GM19240 (cell line): ENCODE results near the gene TRAPPC11.
"Not testable (repeated sequence)": the region's sequence is repeated elsewhere in the genome, so short reads cannot be mapped to it uniquely, and the experiment has no call there.

Experiments
- DNase-seq: peaks from one replicate; pipeline ENCODE4 v3.0.0; 2011; ENCODE audit warnings: low spot score; ENCODE audit not compliant: insufficient read length

The TRAPPC11 gene

DNA sequence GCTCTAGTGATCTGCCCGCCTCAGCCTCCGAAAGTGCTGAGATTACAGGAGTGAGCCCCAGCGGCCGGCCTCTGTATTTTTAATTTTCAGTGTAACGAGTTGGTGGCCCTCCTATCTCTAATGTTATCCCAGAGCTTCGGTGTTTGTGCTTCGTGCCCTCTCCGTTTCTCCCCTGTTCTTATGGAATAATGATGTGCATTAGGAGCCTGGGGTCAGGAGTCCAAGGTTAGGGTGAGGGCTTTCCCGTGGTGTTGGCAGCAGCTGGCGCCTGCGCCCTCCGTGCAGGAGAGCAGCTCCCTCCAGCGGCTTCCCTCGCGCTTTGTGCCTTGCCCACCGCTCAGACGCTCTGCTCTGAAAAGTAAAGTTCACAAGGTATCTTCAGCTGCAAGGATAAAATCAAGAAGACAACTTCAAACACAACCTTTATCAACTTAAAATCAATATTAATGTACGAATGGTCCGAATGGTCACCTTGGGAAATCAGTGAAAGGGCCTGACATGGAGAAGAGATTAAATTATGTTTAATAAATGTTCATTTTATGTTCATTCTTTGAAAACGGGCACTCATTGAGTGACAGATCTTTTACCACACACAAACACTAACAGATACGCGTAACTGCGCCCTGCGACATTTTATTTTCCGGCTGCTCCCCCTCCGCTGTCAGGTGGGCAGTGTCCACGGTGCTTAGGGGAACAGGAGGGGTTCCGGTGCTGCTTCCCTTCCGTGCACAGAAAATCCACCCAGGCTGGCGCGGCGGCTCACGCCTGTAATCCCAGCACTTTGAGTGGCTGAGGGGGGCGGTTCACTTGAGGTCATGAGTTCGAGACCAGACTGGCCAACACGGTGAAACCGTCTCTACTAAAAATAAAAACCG is 62.4 kb downstream of the TRAPPC11 start:
- no peak for DNase-seq

DNA sequence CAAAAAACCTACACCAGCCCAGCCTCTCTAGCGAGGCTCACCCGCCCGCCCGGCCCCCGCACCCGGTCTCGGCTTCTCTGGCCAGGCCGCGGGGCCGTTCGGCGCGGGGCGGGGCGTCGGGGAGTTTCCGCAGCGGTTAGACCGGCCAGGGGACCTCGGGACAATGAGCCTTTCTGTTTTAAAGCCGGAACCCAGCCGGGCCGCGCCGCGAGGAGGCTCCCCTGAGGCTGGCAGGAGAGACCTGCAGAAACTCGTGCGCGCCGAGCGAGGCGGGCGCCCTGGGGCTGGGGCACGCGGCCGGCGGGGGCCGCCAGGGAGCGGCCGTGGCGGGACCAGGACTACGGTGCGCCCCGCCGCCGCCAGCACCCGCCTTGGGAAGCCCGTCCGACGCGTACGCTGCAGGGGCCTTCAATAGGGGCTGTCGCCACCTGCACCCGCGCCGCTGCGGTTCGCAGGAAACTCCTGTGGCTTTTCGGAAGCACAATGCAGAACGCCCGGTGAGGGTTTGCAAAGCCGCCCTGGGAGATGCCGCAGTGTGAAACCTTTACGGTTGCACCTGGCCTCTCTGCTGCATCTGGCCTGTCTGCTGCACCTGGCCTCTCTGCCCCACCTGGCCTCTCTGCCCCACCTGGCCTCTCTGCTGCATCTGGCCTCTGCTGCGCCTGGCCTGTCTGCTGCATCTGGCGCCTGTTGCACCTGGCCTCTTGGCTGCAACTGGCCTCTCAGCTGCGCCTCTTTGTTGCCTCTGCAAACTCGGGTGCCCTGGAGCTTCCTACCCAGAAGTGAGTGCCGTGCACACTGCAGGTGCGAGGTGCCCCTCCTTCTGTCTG is 63.9 kb downstream of the TRAPPC11 start:
- peak; percentile 23 for DNase-seq

- no peak for DNase-seq
Observed at GRCh38 chr4:183723561-183724228, 64.6 kb downstream of the TRAPPC11 start.

- DNase-seq, result not testable (repeated sequence)
Observed at GRCh38 chr4:183725585-183725984, 66.5 kb downstream of the TRAPPC11 start.

DNA sequence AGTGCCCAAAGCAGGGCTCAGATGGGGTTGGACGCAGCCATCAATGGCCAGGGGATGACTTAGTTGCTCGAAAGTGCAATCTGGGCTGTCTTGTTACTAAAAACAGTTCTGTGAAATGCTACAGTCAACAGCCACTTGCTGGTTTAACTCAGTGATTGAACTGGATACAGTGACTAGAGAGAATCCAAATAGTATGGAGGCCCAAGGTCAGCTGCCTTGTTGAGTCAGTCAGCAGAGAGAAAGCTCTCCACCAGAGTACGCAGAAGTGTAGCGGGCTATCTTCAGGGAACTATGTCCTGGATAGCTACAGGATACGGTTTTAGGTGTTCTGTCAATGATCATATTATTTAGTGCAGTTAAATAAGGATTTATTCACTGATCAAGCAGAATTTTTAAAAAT is 68.4 kb downstream of the TRAPPC11 start:
- DNase-seq, result no peak

GRCh38 chr4:183728223-183729068 is 69.4 kb downstream of the TRAPPC11 start:
- DNase-seq, result no peak

DNA sequence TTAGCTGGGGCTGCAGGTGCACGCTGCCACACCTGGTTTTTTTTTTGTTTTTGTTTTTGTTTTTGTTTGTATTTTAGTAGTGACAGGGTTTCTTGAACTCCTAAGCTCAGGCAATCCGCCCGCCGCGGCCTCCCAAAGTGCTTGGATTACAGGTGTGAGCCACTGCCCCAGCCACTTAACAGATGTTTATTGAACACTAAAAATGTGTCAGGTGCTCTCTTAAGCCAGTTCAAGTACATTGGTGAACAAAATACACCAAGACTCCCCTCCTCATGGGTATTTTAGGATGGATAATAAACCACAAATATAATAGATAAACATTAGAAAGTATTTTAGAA is 69.9 kb downstream of the TRAPPC11 start:
- DNase-seq, result no peak

- no peak for DNase-seq
Observed at GRCh38 chr4:183729430-183730328, 70.6 kb downstream of the TRAPPC11 start.

- DNase-seq, result no peak
Observed at GRCh38 chr4:183732296-183732695, 73.2 kb downstream of the TRAPPC11 start.

- DNase-seq, result no peak
Observed at GRCh38 chr4:183733181-183733580, 74.1 kb downstream of the TRAPPC11 start.

GRCh38 chr4:183738081-183738673 is 79.1 kb downstream of the TRAPPC11 start:
- no peak for DNase-seq

DNA sequence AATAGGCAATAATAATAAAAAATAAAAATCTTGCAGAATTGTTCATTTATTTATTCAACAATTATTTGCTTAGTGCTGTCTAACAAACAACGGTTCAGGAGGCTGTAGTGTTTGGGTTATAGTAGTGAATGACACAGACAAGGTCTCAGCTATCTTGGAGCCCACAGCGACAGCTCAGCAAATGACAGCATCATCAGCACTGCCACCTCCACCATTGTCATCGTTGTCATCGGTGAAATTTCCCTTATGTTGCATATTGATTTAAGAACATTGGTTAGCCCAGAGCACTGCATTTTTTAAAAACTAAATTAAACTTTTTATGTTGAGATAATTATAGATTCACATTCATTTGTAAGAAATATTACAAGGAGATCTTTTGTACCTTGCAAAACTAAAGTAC is 79.9 kb downstream of the TRAPPC11 start:
- no peak for DNase-seq

DNA sequence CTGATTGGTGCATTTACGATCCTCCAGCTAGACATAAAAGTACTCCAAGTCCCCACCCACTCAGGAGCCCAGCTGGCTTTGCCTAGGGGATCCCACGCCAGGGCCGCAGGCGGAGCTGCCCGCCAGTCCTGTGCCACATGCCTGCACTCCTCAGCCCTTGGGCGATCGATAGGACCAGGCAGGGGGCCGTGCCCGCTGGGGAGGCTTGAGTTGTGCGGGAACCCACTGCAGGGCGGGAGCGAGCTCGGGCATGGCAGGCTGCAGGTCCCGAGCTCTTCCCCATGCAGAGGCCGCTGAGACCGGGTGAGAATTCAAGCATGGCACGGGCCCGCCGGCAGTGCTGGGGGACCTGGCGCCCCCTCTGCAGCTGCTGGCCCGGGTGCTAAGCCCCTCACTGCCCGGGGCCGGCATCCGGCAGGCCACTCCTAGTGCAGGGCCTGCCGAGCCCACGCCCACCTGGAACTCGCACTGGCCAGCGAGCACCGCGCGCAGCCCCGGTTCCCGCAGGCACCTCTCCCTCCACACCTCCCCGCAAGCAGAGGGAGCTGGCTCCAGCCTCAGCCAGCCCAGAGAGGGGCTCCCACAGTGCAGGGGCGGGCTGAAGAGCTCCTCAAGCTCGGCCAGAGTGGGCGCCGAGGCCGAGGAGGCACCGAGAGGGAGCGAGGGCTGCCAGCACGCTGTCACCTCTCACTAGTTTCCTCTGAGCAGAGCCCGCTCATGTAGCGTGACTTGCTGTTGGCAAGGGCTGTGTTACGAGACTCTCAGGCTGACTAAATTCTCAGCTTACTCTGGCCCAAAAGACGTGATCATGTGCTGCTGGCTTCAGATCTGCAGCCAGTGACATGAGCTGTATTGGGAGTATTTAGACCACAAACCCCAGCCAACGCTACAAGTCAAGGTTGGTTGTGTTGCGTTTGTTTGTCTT is 87.5 kb downstream of the TRAPPC11 start:
- no peak for DNase-seq

- no peak for DNase-seq
Observed at GRCh38 chr4:183747380-183747779, 88.3 kb downstream of the TRAPPC11 start.

- DNase-seq, result no peak
Observed at GRCh38 chr4:183747931-183748670, 89.0 kb downstream of the TRAPPC11 start.

DNA sequence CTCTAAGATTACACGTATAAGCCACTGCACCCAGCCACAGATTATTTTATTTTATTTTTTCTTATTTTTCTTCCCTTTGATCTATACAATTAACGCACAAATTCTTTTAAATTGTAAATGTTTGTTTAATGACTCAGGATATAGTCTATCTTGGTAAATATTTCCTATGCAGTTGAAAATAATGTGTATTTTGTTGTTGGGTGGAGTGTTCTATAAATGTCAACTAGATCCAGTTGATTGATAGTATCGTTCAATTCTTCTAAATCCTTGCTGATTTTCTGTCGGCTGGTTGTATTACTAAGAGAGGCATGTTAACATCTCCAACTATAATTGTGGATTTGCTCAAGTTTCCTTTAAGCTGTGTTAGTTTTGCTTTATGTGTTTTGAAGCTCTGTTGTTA is 92.0 kb downstream of the TRAPPC11 start:
- no peak for DNase-seq

GRCh38 chr4:183755596-183755995 is 96.5 kb downstream of the TRAPPC11 start:
- no peak for DNase-seq

- DNase-seq, result no peak
Observed at GRCh38 chr4:183757060-183757459, 98.0 kb downstream of the TRAPPC11 start.
